Measurements from ENCODE around the gene ISYNA1. TPM values are rescaled to one million over a fixed set of nuclear protein-coding genes. Genes with fewer than 3 reads are reported as not detected.
A peak's percentile ranks its signal among the peaks of the same experiment; 100 is the strongest.

ISYNA1 gene
- 476 and 488 TPM in 2 replicates for polyA plus RNA-seq (2013)

GRCh38 chr19:18437491-18438330, at the start of gene ISYNA1:
Gene ISYNA1 (minus strand): TSS chr19:18438133. CDS start chr19:18437979, 154 bp downstream.
- H2BK120ac ChIP-seq (ENCODE audit: insufficient read depth, low read length, poor library complexity): peak within 1 kb of the TSS; percentile 98
- no CpG with 5 or more reads among the region's 99 CpGs for WGBS (ENCODE audit: extremely low coverage, insufficient coverage, insufficient read length)

GRCh38 chr19:18486746-18487145, 48.8 kb upstream of the ISYNA1 start:
- H3K79me2 ChIP-seq (ENCODE audit: control insufficient read depth, insufficient read depth, low read length, poor library complexity): peaks cover 4% of the 10 kb centered on the region
- no peak overlapping the region for H2BK12ac ChIP-seq (ENCODE audit: low read length)
- no peak overlapping the region for H2BK120ac ChIP-seq (ENCODE audit: insufficient read depth, low read length, poor library complexity)
- no peak overlapping the region for H4K12ac ChIP-seq (ENCODE audit: low read depth, low read length)
- H3K4me2 ChIP-seq (ENCODE audit: low read length): no peak overlapping the region
- no peak overlapping the region for H3K9ac ChIP-seq (ENCODE audit: low read length)
- WGBS (ENCODE audit: extremely low coverage, insufficient coverage, insufficient read length): no CpG with 5 or more reads among the region's 8 CpGs
- no peak overlapping the region for H2AFZ ChIP-seq (ENCODE audit: insufficient read depth, low read length, poor library complexity)
- DNase-seq: no peak
- H3K9me3 ChIP-seq (ENCODE audit: insufficient read depth, low read depth, low read length): peaks cover 1% of the 10 kb centered on the region
- no peak overlapping the region for H3K27ac ChIP-seq (ENCODE audit: low read depth, low read length)
- H3K79me1 ChIP-seq (ENCODE audit: low read length): no peaks in the 10 kb centered on the region
- no peak overlapping the region for H4K91ac ChIP-seq (ENCODE audit: low read depth, low read length)
- peaks cover 0 to 3% of the 10 kb centered on the region in 2 experiments for H3K36me3 ChIP-seq (ENCODE audit: control insufficient read depth in 1 of 2, insufficient read depth in 2 of 2, low read length in 2 of 2)
- no peak overlapping the region for H3K14ac ChIP-seq (ENCODE audit: low read length)
- no peak overlapping the region for H3K23ac ChIP-seq (ENCODE audit: low read length)
- H2BK5ac ChIP-seq (ENCODE audit: low read depth, low read length, poor library complexity): no peak overlapping the region
- no peak overlapping the region for H4K8ac ChIP-seq (ENCODE audit: low read depth, low read length)
- H3K18ac ChIP-seq (ENCODE audit: low read length): peak overlapping the region; percentile 49
- H3K4me1 ChIP-seq (ENCODE audit: control insufficient read depth in 1 of 2, insufficient read depth in 2 of 2, low read length in 2 of 2): peaks cover 14% of the 10 kb centered on the region in 2 experiments
- peak overlapping the region; percentile 4 for H3K4ac ChIP-seq (ENCODE audit: low read depth, low read length)
- H3K4me3 ChIP-seq (ENCODE audit: low read depth, low read length): no peak overlapping the region
- no peaks in the 10 kb centered on the region for H3K27me3 ChIP-seq (ENCODE audit: insufficient read depth, low read length)
- no peak overlapping the region for H2AK5ac ChIP-seq (ENCODE audit: low read length)

More at GRCh38 chr19:18437491-18438330, at the start of gene ISYNA1:
- Histone ChIP-seq H3K4ac (ENCODE audit: low read depth, low read length) (peak within 1 kb of the TSS; percentile 87), H3K9ac (ENCODE audit: low read length) (peak within 1 kb of the TSS; percentile 86), H4K8ac (ENCODE audit: low read depth, low read length) (peak within 1 kb of the TSS; percentile 96), H3K4me3 (ENCODE audit: low read depth, low read length) (peak within 1 kb of the TSS; percentile 93), H3K4me2 (ENCODE audit: low read length) (peak within 1 kb of the TSS; percentile 79), H3K27me3 (ENCODE audit: insufficient read depth, low read length) (no peaks in the 10 kb centered on the region), H3K9me3 (ENCODE audit: insufficient read depth, low read depth, low read length) (peaks cover 2% of the 10 kb centered on the region), H2BK12ac (ENCODE audit: low read length) (peak within 1 kb of the TSS; percentile 63), H2AK5ac (ENCODE audit: low read length) (peak within 1 kb of the TSS; percentile 97), H3K36me3 (ENCODE audit: control insufficient read depth in 1 of 2, insufficient read depth in 2 of 2, low read length in 2 of 2) (peaks cover 23 to 24% of the 10 kb centered on the region in 2 experiments), H3K79me2 (ENCODE audit: control insufficient read depth, insufficient read depth, low read length, poor library complexity) (peaks cover 16% of the 10 kb centered on the region), H4K91ac (ENCODE audit: low read depth, low read length) (peak within 1 kb of the TSS; percentile 99), H3K79me1 (ENCODE audit: low read length) (peaks cover 39% of the 10 kb centered on the region), H3K18ac (ENCODE audit: low read length) (peak within 1 kb of the TSS; percentile 98), H3K4me1 (ENCODE audit: control insufficient read depth in 1 of 2, insufficient read depth in 2 of 2, low read length in 2 of 2) (peaks cover 37 to 59% of the 10 kb centered on the region in 2 experiments), H3K14ac (ENCODE audit: low read length) (peak within 1 kb of the TSS; percentile 84), H2BK5ac (ENCODE audit: low read depth, low read length, poor library complexity) (peak within 1 kb of the TSS; percentile 96), H3K23ac (ENCODE audit: low read length) (no peak within 1 kb of the TSS), H4K12ac (ENCODE audit: low read depth, low read length) (peak within 1 kb of the TSS; percentile 65), H2AFZ (ENCODE audit: insufficient read depth, low read length, poor library complexity) (peak within 1 kb of the TSS; percentile 85), H3K27ac (ENCODE audit: low read depth, low read length) (peak within 1 kb of the TSS; percentile 97)
- DNase-seq: peak in 1 of 2 donors; percentile 57

- peak overlapping the region; percentile 38 for H3K18ac ChIP-seq (ENCODE audit: low read length)
- WGBS (ENCODE audit: extremely low coverage, insufficient coverage, insufficient read length): no CpG with 5 or more reads among the region's 5 CpGs
Measured at GRCh38 chr19:18484992-18485391, 47.1 kb upstream of the ISYNA1 start.

GRCh38 chr19:18483119-18483890, 45.4 kb upstream of the ISYNA1 start:
- Histone ChIP-seq H3K36me3 (ENCODE audit: control insufficient read depth in 1 of 2, insufficient read depth in 2 of 2, low read length in 2 of 2) (peaks cover 0 to 3% of the 10 kb centered on the region in 2 experiments), H2AK5ac (ENCODE audit: low read length) (no peak overlapping the region), H3K4me1 (ENCODE audit: control insufficient read depth in 1 of 2, insufficient read depth in 2 of 2, low read length in 2 of 2) (peaks cover 26 to 28% of the 10 kb centered on the region in 2 experiments), H4K8ac (ENCODE audit: low read depth, low read length) (no peak overlapping the region), H3K4ac (ENCODE audit: low read depth, low read length) (peak overlapping the region; percentile 13), H3K4me3 (ENCODE audit: low read depth, low read length) (no peak overlapping the region), H2AFZ (ENCODE audit: insufficient read depth, low read length, poor library complexity) (no peak overlapping the region), H2BK120ac (ENCODE audit: insufficient read depth, low read length, poor library complexity) (no peak overlapping the region), H2BK5ac (ENCODE audit: low read depth, low read length, poor library complexity) (no peak overlapping the region), H2BK12ac (ENCODE audit: low read length) (no peak overlapping the region), H4K12ac (ENCODE audit: low read depth, low read length) (no peak overlapping the region), H3K9ac (ENCODE audit: low read length) (no peak overlapping the region), H3K79me2 (ENCODE audit: control insufficient read depth, insufficient read depth, low read length, poor library complexity) (peaks cover 8% of the 10 kb centered on the region), H3K27ac (ENCODE audit: low read depth, low read length) (no peak overlapping the region), H3K27me3 (ENCODE audit: insufficient read depth, low read length) (no peaks in the 10 kb centered on the region), H3K9me3 (ENCODE audit: insufficient read depth, low read depth, low read length) (peaks cover 1% of the 10 kb centered on the region), H3K79me1 (ENCODE audit: low read length) (peaks cover 6% of the 10 kb centered on the region), H4K91ac (ENCODE audit: low read depth, low read length) (no peak overlapping the region), H3K4me2 (ENCODE audit: low read length) (no peak overlapping the region), H3K18ac (ENCODE audit: low read length) (peak overlapping the region; percentile 32), H3K14ac (ENCODE audit: low read length) (no peak overlapping the region), H3K23ac (ENCODE audit: low read length) (no peak overlapping the region)
- no peak for DNase-seq
- WGBS (ENCODE audit: extremely low coverage, insufficient coverage, insufficient read length): no CpG with 5 or more reads among the region's 12 CpGs

More at GRCh38 chr19:18484992-18485391, 47.1 kb upstream of the ISYNA1 start:
- Histone ChIP-seq H3K4me1 (ENCODE audit: control insufficient read depth in 1 of 2, insufficient read depth in 2 of 2, low read length in 2 of 2) (peaks cover 18% of the 10 kb centered on the region in 2 experiments), H2AK5ac (ENCODE audit: low read length) (no peak overlapping the region), H3K9me3 (ENCODE audit: insufficient read depth, low read depth, low read length) (peaks cover 1% of the 10 kb centered on the region), H3K36me3 (ENCODE audit: control insufficient read depth in 1 of 2, insufficient read depth in 2 of 2, low read length in 2 of 2) (peaks cover 0 to 3% of the 10 kb centered on the region in 2 experiments), H3K27me3 (ENCODE audit: insufficient read depth, low read length) (no peaks in the 10 kb centered on the region), H3K4me3 (ENCODE audit: low read depth, low read length) (no peak overlapping the region), H4K91ac (ENCODE audit: low read depth, low read length) (no peak overlapping the region), H3K27ac (ENCODE audit: low read depth, low read length) (no peak overlapping the region), H3K79me1 (ENCODE audit: low read length) (peaks cover 2% of the 10 kb centered on the region), H2AFZ (ENCODE audit: insufficient read depth, low read length, poor library complexity) (no peak overlapping the region), H2BK5ac (ENCODE audit: low read depth, low read length, poor library complexity) (no peak overlapping the region), H2BK120ac (ENCODE audit: insufficient read depth, low read length, poor library complexity) (no peak overlapping the region), H3K4me2 (ENCODE audit: low read length) (no peak overlapping the region), H4K12ac (ENCODE audit: low read depth, low read length) (no peak overlapping the region), H3K4ac (ENCODE audit: low read depth, low read length) (peak overlapping the region; percentile 0), H3K23ac (ENCODE audit: low read length) (no peak overlapping the region), H3K14ac (ENCODE audit: low read length) (no peak overlapping the region), H4K8ac (ENCODE audit: low read depth, low read length) (no peak overlapping the region), H2BK12ac (ENCODE audit: low read length) (no peak overlapping the region), H3K79me2 (ENCODE audit: control insufficient read depth, insufficient read depth, low read length, poor library complexity) (peaks cover 7% of the 10 kb centered on the region), H3K9ac (ENCODE audit: low read length) (no peak overlapping the region)
- DNase-seq: no peak
